WTC11 (cell line): ENCODE results near the gene PIP4K2B. TPM values are rescaled to one million over a fixed set of nuclear protein-coding genes. Genes with fewer than 3 reads are reported as not detected.
A peak's percentile ranks its signal among the peaks of the same experiment; 100 is the strongest.

ENCODE experiments used
- AR ChIP-seq: fragments of 250-450 bp; sonication (Bioruptor Pico); IDR thresholded peaks from 2 replicates; pipeline ENCODE4 v1.9.0; 2021; ENCODE audit warnings: mild to moderate bottlenecking
- ATF3 ChIP-seq: sonication (generic); formaldehyde crosslinking; conservative IDR thresholded peaks from 2 replicates; pipeline ENCODE4 v1.8.1; 2022; ENCODE audit warnings: mild to moderate bottlenecking, missing genetic modification reagents
- EMX1 ChIP-seq: fragments of 250-450 bp; sonication (Bioruptor Pico); IDR thresholded peaks from 2 replicates; pipeline ENCODE4 v1.8.0; 2021; ENCODE audit warnings: mild to moderate bottlenecking
- ETV6 ChIP-seq: sonication (generic); formaldehyde crosslinking; IDR thresholded peaks from 2 replicates; pipeline ENCODE4 v1.8.1; 2022; ENCODE audit warnings: mild to moderate bottlenecking, missing genetic modification reagents
- FOXJ3 ChIP-seq: sonication (generic); formaldehyde crosslinking; IDR thresholded peaks from 2 replicates; pipeline ENCODE4 v1.9.0; 2021; ENCODE audit warnings: missing genetic modification reagents, mild to moderate bottlenecking, borderline replicate concordance
- FOXP4 ChIP-seq: sonication (generic); formaldehyde crosslinking; IDR thresholded peaks from 2 replicates; pipeline ENCODE4 v1.8.0; 2022; ENCODE audit warnings: mild to moderate bottlenecking, missing genetic modification reagents
- JUN ChIP-seq: sonication (generic); formaldehyde crosslinking; IDR thresholded peaks from 2 replicates; pipeline ENCODE4 v1.8.0; 2023; ENCODE audit warnings: mild to moderate bottlenecking, missing genetic modification reagents
- KAT7 ChIP-seq: sonication (generic); formaldehyde crosslinking; IDR thresholded peaks from 2 replicates; pipeline ENCODE4 v1.8.1; 2023; ENCODE audit warnings: missing genetic modification reagents, mild to moderate bottlenecking, borderline replicate concordance
- MYBL2 ChIP-seq: sonication (generic); formaldehyde crosslinking; IDR thresholded peaks from 2 replicates; pipeline ENCODE4 v1.8.1; 2023; ENCODE audit warnings: mild to moderate bottlenecking, moderate library complexity, missing genetic modification reagents
- NFATC4 ChIP-seq: fragments of 250-450 bp; sonication (Bioruptor Pico); IDR thresholded peaks from 2 replicates; pipeline ENCODE4 v1.9.0; 2021; ENCODE audit warnings: mild to moderate bottlenecking
- NFYB ChIP-seq: sonication (generic); formaldehyde crosslinking; conservative IDR thresholded peaks from 2 replicates; pipeline ENCODE4 v1.8.0; 2022; ENCODE audit warnings: low read depth, missing genetic modification reagents
- RELA ChIP-seq: sonication (generic); formaldehyde crosslinking; IDR thresholded peaks from 2 replicates; pipeline ENCODE4 v1.8.1; 2022; ENCODE audit warnings: missing genetic modification reagents, mild to moderate bottlenecking, borderline replicate concordance
- TCF7 ChIP-seq: sonication (generic); formaldehyde crosslinking; IDR thresholded peaks from 2 replicates; pipeline ENCODE4 v1.8.0; 2022; ENCODE audit warnings: mild to moderate bottlenecking, low read depth, missing genetic modification reagents, moderate library complexity
- ZBTB21 ChIP-seq: sonication (generic); formaldehyde crosslinking; IDR thresholded peaks from 2 replicates; pipeline ENCODE4 v1.8.1; 2023; ENCODE audit warnings: mild to moderate bottlenecking, missing genetic modification reagents, borderline replicate concordance
- ZNF219 ChIP-seq: sonication (generic); formaldehyde crosslinking; IDR thresholded peaks from 2 replicates; pipeline ENCODE4 v1.8.0; 2023; ENCODE audit warnings: missing genetic modification reagents, mild to moderate bottlenecking, borderline replicate concordance
- ZNF263 ChIP-seq: sonication (generic); formaldehyde crosslinking; IDR thresholded peaks from 2 replicates; pipeline ENCODE4 v1.8.1; 2022; ENCODE audit warnings: low read depth, mild to moderate bottlenecking, moderate library complexity, missing genetic modification reagents
- ZNF281 ChIP-seq: sonication (generic); formaldehyde crosslinking; IDR thresholded peaks from 2 replicates; pipeline ENCODE4 v1.8.0; 2023; ENCODE audit warnings: mild to moderate bottlenecking, missing genetic modification reagents
- ZNF423 ChIP-seq: fragments of 250-450 bp; sonication (Bioruptor Pico); IDR thresholded peaks from 2 replicates; pipeline ENCODE4 v2.1.2; 2022; ENCODE audit warnings: mild to moderate bottlenecking, moderate library complexity
- total RNA-seq: library from RNA; stranded (reverse); gene quantifications from 3 replicates; pipeline ENCODE4 v1.2.3, GENCODE V29; 2021
- TF ChIP-seq, protein P1 (sequence below): sonication (generic); formaldehyde crosslinking; IDR thresholded peaks from 2 replicates; pipeline ENCODE4 v1.8.1; 2023; ENCODE audit warnings: mild to moderate bottlenecking, missing genetic modification reagents, borderline replicate concordance
- TF ChIP-seq, protein P2 (sequence below): sonication (generic); formaldehyde crosslinking; IDR thresholded peaks from 2 replicates; pipeline ENCODE4 v1.8.0; 2022; ENCODE audit warnings: mild to moderate bottlenecking, missing genetic modification reagents
- TF ChIP-seq, protein P3 (sequence below): sonication (generic); formaldehyde crosslinking; conservative IDR thresholded peaks from 2 replicates; pipeline ENCODE4 v1.8.1; 2023; ENCODE audit warnings: mild to moderate bottlenecking, low read depth, missing genetic modification reagents, moderate library complexity
- TF ChIP-seq, protein P4 (sequence below): sonication (generic); formaldehyde crosslinking; IDR thresholded peaks from 2 replicates; pipeline ENCODE4 v1.8.0; 2022; ENCODE audit warnings: mild to moderate bottlenecking, missing genetic modification reagents

The PIP4K2B gene
- total RNA-seq, 1 experiment from 2014 or later: 61.9 TPM

DNA sequence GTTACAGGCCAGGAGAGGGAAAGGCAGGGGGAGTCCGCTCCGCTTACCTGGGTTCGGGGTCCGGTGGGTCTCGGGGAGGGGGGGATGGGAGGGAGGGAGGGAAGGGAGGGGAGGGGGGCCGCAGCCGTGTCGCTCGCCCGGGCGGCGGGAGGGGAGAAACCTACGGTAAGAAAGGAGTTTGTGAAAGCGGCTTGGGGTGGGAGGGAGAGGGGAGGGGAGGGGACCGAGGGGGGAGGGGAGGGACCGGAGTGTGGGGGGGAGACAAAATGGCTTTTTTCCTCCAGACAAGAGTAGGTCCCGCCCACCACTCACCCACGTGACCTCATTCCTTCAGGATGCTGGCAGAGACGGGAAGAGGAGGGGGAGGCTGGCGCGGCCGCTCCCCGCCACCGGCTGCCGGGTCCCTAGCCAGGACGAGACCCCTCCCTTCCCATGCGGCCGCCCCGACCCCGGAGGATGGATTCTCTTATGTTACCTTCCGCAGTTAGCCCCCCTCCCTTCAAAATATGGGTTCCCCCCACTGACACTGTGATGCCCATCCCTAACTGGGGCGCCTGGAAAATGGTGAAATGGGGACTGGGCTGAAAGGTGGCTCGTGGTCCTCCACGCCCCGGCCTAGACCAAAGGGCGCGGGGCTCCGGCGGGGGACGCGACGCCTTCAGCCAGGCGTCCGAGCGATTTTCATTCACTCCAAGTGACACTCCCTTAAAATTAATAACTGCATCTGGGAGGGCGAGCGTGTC is 51.0 kb downstream of the PIP4K2B start, which contains the start of gene PCGF2 (continued):
- TF ChIP-seq, protein P1, sequence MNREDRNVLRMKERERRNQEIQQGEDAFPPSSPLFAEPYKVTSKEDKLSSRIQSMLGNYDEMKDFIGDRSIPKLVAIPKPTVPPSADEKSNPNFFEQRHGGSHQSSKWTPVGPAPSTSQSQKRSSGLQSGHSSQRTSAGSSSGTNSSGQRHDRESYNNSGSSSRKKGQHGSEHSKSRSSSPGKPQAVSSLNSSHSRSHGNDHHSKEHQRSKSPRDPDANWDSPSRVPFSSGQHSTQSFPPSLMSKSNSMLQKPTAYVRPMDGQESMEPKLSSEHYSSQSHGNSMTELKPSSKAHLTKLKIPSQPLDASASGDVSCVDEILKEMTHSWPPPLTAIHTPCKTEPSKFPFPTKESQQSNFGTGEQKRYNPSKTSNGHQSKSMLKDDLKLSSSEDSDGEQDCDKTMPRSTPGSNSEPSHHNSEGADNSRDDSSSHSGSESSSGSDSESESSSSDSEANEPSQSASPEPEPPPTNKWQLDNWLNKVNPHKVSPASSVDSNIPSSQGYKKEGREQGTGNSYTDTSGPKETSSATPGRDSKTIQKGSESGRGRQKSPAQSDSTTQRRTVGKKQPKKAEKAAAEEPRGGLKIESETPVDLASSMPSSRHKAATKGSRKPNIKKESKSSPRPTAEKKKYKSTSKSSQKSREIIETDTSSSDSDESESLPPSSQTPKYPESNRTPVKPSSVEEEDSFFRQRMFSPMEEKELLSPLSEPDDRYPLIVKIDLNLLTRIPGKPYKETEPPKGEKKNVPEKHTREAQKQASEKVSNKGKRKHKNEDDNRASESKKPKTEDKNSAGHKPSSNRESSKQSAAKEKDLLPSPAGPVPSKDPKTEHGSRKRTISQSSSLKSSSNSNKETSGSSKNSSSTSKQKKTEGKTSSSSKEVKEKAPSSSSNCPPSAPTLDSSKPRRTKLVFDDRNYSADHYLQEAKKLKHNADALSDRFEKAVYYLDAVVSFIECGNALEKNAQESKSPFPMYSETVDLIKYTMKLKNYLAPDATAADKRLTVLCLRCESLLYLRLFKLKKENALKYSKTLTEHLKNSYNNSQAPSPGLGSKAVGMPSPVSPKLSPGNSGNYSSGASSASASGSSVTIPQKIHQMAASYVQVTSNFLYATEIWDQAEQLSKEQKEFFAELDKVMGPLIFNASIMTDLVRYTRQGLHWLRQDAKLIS (CRISPR knock-in tag): no peak
- TF ChIP-seq, protein P2, sequence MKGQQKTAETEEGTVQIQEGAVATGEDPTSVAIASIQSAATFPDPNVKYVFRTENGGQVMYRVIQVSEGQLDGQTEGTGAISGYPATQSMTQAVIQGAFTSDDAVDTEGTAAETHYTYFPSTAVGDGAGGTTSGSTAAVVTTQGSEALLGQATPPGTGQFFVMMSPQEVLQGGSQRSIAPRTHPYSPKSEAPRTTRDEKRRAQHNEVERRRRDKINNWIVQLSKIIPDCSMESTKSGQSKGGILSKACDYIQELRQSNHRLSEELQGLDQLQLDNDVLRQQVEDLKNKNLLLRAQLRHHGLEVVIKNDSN: peak; percentile 87
- no peak for TF ChIP-seq NFATC4 (CRISPR knock-in tag)
- no peak for TF ChIP-seq EMX1 (CRISPR knock-in tag)
- no peak for TF ChIP-seq KAT7
- TF ChIP-seq ZBTB21: no peak
- no peak for TF ChIP-seq ZNF263 (CRISPR knock-in tag)
- TF ChIP-seq, protein P3, sequence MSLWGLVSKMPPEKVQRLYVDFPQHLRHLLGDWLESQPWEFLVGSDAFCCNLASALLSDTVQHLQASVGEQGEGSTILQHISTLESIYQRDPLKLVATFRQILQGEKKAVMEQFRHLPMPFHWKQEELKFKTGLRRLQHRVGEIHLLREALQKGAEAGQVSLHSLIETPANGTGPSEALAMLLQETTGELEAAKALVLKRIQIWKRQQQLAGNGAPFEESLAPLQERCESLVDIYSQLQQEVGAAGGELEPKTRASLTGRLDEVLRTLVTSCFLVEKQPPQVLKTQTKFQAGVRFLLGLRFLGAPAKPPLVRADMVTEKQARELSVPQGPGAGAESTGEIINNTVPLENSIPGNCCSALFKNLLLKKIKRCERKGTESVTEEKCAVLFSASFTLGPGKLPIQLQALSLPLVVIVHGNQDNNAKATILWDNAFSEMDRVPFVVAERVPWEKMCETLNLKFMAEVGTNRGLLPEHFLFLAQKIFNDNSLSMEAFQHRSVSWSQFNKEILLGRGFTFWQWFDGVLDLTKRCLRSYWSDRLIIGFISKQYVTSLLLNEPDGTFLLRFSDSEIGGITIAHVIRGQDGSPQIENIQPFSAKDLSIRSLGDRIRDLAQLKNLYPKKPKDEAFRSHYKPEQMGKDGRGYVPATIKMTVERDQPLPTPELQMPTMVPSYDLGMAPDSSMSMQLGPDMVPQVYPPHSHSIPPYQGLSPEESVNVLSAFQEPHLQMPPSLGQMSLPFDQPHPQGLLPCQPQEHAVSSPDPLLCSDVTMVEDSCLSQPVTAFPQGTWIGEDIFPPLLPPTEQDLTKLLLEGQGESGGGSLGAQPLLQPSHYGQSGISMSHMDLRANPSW: no peak
- TF ChIP-seq ATF3: no peak
- no peak for TF ChIP-seq AR (CRISPR knock-in tag)
- no peak for TF ChIP-seq RELA
- TF ChIP-seq ZNF423: no peak
- TF ChIP-seq MYBL2 (CRISPR knock-in tag): no peak
- no peak for TF ChIP-seq NFYB (CRISPR knock-in tag)
- no peak for TF ChIP-seq FOXP4 (CRISPR knock-in tag)
- TF ChIP-seq JUN (CRISPR knock-in tag): no peak
- TF ChIP-seq ZNF219 (CRISPR knock-in tag): 0 out of 2 replicates have a peak, but pooled peaks have one; percentile 9
- no peak for TF ChIP-seq TCF7
- no peak for TF ChIP-seq FOXJ3 (CRISPR knock-in tag)
- TF ChIP-seq, protein P4, sequence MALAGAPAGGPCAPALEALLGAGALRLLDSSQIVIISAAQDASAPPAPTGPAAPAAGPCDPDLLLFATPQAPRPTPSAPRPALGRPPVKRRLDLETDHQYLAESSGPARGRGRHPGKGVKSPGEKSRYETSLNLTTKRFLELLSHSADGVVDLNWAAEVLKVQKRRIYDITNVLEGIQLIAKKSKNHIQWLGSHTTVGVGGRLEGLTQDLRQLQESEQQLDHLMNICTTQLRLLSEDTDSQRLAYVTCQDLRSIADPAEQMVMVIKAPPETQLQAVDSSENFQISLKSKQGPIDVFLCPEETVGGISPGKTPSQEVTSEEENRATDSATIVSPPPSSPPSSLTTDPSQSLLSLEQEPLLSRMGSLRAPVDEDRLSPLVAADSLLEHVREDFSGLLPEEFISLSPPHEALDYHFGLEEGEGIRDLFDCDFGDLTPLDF (CRISPR knock-in tag): no peak
- 0 out of 2 replicates have a peak, but pooled peaks have one; percentile 39 for TF ChIP-seq ETV6 (CRISPR knock-in tag)
- 0 out of 2 replicates have a peak, but pooled peaks have one; percentile 10 for TF ChIP-seq ZNF281 (CRISPR knock-in tag)
